ENCODE data around the gene TACR3.

GRCh38 chr4:103567591-103567990 is 152.2 kb downstream of the TACR3 start:
- TF ChIP-seq CTCF (IDR thresholded peaks at IDR 0.05; ENCODE audit: borderline replicate concordance, extremely low read depth, low read length, poor library complexity, severe bottlenecking) = no peak
- no peak for TF ChIP-seq EZH2 (IDR thresholded peaks at IDR 0.05; ENCODE audit: borderline replicate concordance, low read depth, low read length, severe bottlenecking)

Measured in DND-41 (cell line).